Astrocyte (in vitro differentiated cells and primary cell): ENCODE measurements around the gene S1PR3. TPM values are rescaled to one million over a fixed set of nuclear protein-coding genes. Genes with fewer than 3 reads are reported as not detected.

Experiments
- DNase-seq: peaks from one replicate; pipeline ENCODE4 v3.0.0-alpha.2; 2010; ENCODE audit warnings: low read depth
- FAIRE-seq: peaks from 2 replicates; lab custom pipeline; 2011; peaks lifted over from hg19 to GRCh38; lab: Jason Lieb, UNC
- H2AFZ ChIP-seq: 2 replicates; pipeline ENCODE4 v1.6.0; 2012; ENCODE audit warnings: low read depth, low read length, inconsistent platforms
- H3K27ac ChIP-seq: 2 replicates; pipeline ENCODE4 v1.5.1; 2011; ENCODE audit warnings: low read depth, low read length, inconsistent platforms
- H3K27me3 ChIP-seq: 2 replicates; pipeline ENCODE4 v1.6.0; 2011; ENCODE audit warnings: low read length, inconsistent platforms; ENCODE audit not compliant: insufficient read depth
- H3K36me3 ChIP-seq: 2 replicates; pipeline ENCODE4 v1.5.1; 2011; ENCODE audit warnings: low read length, inconsistent platforms; ENCODE audit not compliant: insufficient read depth
- H3K4me1 ChIP-seq: 2 replicates; pipeline ENCODE4 v1.5.1; 2011; ENCODE audit warnings: low read length, inconsistent platforms; ENCODE audit not compliant: insufficient read depth
- H3K4me2 ChIP-seq: 2 replicates; pipeline ENCODE4 v1.6.0; 2012; ENCODE audit warnings: low read length, inconsistent platforms
- H3K4me3 ChIP-seq: 2 replicates; pipeline ENCODE4 v1.5.1; 2011; ENCODE audit warnings: low read depth, mild to moderate bottlenecking, low read length, inconsistent platforms; ENCODE audit not compliant: insufficient read depth
- H3K79me2 ChIP-seq: 2 replicates; pipeline ENCODE4 v1.6.0; 2012; ENCODE audit warnings: mild to moderate bottlenecking, low read length, inconsistent platforms; ENCODE audit not compliant: insufficient read depth
- H3K9ac ChIP-seq: 2 replicates; pipeline ENCODE4 v1.6.0; 2012; ENCODE audit warnings: mild to moderate bottlenecking, low read length, inconsistent platforms
- H3K9me3 ChIP-seq: 2 replicates; pipeline ENCODE4 v1.5.1; 2012; ENCODE audit warnings: low read depth, mild to moderate bottlenecking, low read length, inconsistent platforms; ENCODE audit not compliant: insufficient read depth
- H4K20me1 ChIP-seq: 2 replicates; pipeline ENCODE4 v1.6.0; 2012; ENCODE audit warnings: low read length, inconsistent platforms; ENCODE audit not compliant: insufficient read depth
- H3K27ac Mint-ChIP-seq: one replicate; pipeline ENCODE4 v1.8.0; 2021; ENCODE audit warnings: mild to moderate bottlenecking, mixed read lengths; ENCODE audit not compliant: unreplicated experiment
- H3K27me3 Mint-ChIP-seq: one replicate; pipeline ENCODE4 v1.8.0; 2021; ENCODE audit warnings: low read depth, mixed read lengths; ENCODE audit not compliant: unreplicated experiment
- H3K36me3 Mint-ChIP-seq: one replicate; pipeline ENCODE4 v1.8.0; 2021; ENCODE audit warnings: low read depth, mixed read lengths; ENCODE audit not compliant: unreplicated experiment
- H3K4me1 Mint-ChIP-seq: one replicate; pipeline ENCODE4 v1.8.0; 2021; ENCODE audit warnings: low read depth, mixed read lengths; ENCODE audit not compliant: unreplicated experiment
- H3K4me3 Mint-ChIP-seq: one replicate; pipeline ENCODE4 v1.8.0; 2021; ENCODE audit warnings: mild to moderate bottlenecking, moderate library complexity, mixed read lengths; ENCODE audit not compliant: unreplicated experiment
- H3K9me3 Mint-ChIP-seq: one replicate; pipeline ENCODE4 v1.8.0; 2021; ENCODE audit warnings: mild to moderate bottlenecking, mixed read lengths; ENCODE audit not compliant: unreplicated experiment
- CTCF ChIP-seq: IDR thresholded peaks from 2 replicates; pipeline ENCODE4 v1.5.1; 2011; ENCODE audit warnings: low read depth, mild to moderate bottlenecking, inconsistent platforms, low read length, moderate library complexity; ENCODE audit not compliant: insufficient read depth
- EZH2 ChIP-seq: IDR thresholded peaks from 2 replicates; pipeline ENCODE4 v1.6.1; 2012; ENCODE audit warnings: mild to moderate bottlenecking, low read length, inconsistent platforms; ENCODE audit not compliant: insufficient read depth
- total RNA-seq: library from RNA; stranded (reverse); gene quantifications from 2 replicates; pipeline ENCODE4 v1.2.1, GENCODE V29; 2021

The S1PR3 gene
- total RNA-seq, 1 donor from 2014 or later, result 24.6 TPM

DNA sequence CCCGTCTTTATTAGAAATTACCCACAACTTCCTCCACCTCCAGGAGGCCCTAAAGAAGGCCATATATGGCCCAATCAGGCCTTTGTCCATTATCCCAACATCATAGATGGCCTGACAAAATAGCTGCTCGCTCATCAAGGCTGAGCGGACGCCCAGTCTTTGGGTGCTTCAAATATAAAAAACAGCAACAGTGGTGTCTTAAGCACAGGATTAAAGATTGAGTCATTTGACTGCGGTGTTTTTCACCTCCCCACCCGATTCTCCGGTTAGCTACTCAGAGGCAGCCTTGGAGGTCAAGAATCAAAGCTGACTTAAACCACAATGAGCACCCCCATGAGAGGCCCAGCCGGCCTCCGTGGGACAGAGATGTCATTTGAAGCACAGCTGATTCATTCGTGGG is 18.8 kb downstream of the S1PR3 start:
- Histone ChIP-seq H3K36me3 (peaks cover 5% of the 10 kb centered on the region), H3K9me3 (no peaks in the 10 kb centered on the region), H4K20me1 (peaks cover 21% of the 10 kb centered on the region), H3K27me3 (no peaks in the 10 kb centered on the region), H3K27ac (no peak overlapping the region), H3K4me3 (no peak overlapping the region), H3K79me2 (no peaks in the 10 kb centered on the region), H3K4me2 (no peak overlapping the region), H3K4me1 (peaks cover 10% of the 10 kb centered on the region), H2AFZ (no peak overlapping the region), H3K9ac (no peak overlapping the region)
- no peaks in the 10 kb centered on the region for H3K9me3 Mint-ChIP-seq
- H3K36me3 Mint-ChIP-seq, result peaks cover 13% of the 10 kb centered on the region
- DNase-seq, result no peak
- FAIRE-seq, result no peak
- TF ChIP-seq EZH2 (no peak), CTCF (no peak)
- H3K4me3 Mint-ChIP-seq, result no peak overlapping the region
- H3K27me3 Mint-ChIP-seq, result peaks cover 5% of the 10 kb centered on the region
- peaks cover 7% of the 10 kb centered on the region for H3K4me1 Mint-ChIP-seq
- no peak overlapping the region for H3K27ac Mint-ChIP-seq

DNA sequence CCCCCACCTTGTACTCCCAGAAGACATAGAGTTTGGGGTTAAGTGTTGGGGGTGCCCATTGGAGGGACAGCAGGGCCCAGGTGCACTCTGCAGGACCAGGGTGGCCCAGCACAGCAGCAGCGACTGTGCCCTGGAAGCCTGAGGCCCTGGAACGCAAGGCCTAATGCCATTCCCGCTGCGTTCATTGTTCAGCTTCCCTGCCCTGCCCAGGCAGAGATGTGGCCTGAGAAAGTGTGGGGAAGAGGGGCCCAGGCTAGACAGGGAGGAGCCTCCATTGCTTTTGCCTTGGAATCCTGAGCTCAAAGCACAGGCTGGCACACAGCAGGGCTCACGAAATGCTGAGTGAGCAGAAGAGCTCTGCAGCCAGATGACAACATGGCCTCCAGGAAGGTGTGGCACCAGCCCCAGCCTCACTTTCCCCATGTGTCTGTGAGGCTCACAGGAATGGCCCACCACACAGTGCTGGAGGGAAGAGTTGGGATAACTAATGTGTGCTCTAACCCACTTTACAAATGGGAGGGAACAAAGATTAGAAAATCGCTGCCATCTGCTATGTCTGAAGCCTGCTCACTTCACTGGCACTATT is 19.4 kb downstream of the S1PR3 start:
- Histone ChIP-seq H3K27me3 (no peaks in the 10 kb centered on the region), H3K4me2 (no peak overlapping the region), H2AFZ (no peak overlapping the region), H3K36me3 (peaks cover 4% of the 10 kb centered on the region), H4K20me1 (peaks cover 20% of the 10 kb centered on the region), H3K4me3 (no peak overlapping the region), H3K4me1 (peaks cover 10% of the 10 kb centered on the region), H3K9ac (no peak overlapping the region), H3K9me3 (no peaks in the 10 kb centered on the region), H3K27ac (no peak overlapping the region), H3K79me2 (no peaks in the 10 kb centered on the region)
- peaks cover 5% of the 10 kb centered on the region for H3K27me3 Mint-ChIP-seq
- no peak for DNase-seq
- H3K4me3 Mint-ChIP-seq, result no peak overlapping the region
- H3K36me3 Mint-ChIP-seq, result peaks cover 13% of the 10 kb centered on the region
- TF ChIP-seq EZH2 (no peak), CTCF (no peak)
- H3K9me3 Mint-ChIP-seq, result no peaks in the 10 kb centered on the region
- no peak overlapping the region for H3K27ac Mint-ChIP-seq
- peaks cover 7% of the 10 kb centered on the region for H3K4me1 Mint-ChIP-seq
- no peak for FAIRE-seq

DNA sequence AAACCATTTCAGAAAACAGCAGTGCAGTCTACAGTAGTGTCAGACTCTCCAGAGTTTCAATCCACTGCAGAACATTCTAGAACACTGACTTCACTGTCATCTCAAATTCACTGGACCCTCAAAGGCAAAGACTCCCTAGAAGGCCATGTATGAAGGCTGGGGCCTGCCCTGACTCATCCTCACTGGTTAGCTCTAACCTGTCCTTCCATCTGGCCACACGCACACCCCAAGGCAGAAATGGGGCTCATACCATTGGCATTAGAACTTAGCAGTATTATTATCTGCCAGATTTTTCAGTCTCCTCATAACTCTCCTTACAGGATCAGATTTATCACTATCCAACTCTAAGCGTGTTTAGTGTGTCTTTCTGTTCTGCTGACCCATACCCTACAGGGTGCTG is 20.4 kb downstream of the S1PR3 start:
- no peaks in the 10 kb centered on the region for H3K9me3 ChIP-seq
- peaks cover 13% of the 10 kb centered on the region for H3K36me3 Mint-ChIP-seq
- H3K79me2 ChIP-seq, result no peaks in the 10 kb centered on the region
- H3K4me3 ChIP-seq, result no peak overlapping the region
- H3K36me3 ChIP-seq, result no peaks in the 10 kb centered on the region
- no peak for TF ChIP-seq EZH2
- no peak for TF ChIP-seq CTCF
- H3K4me1 ChIP-seq, result peaks cover 10% of the 10 kb centered on the region
- H3K27ac ChIP-seq, result no peak overlapping the region
- no peak overlapping the region for H3K4me3 Mint-ChIP-seq
- no peaks in the 10 kb centered on the region for H3K9me3 Mint-ChIP-seq
- FAIRE-seq (no peak), DNase-seq (no peak)
- H3K4me2 ChIP-seq, result no peak overlapping the region
- peaks cover 14% of the 10 kb centered on the region for H4K20me1 ChIP-seq
- no peak overlapping the region for H3K9ac ChIP-seq
- H3K27me3 ChIP-seq, result no peaks in the 10 kb centered on the region
- no peak overlapping the region for H3K27ac Mint-ChIP-seq
- peaks cover 7% of the 10 kb centered on the region for H3K4me1 Mint-ChIP-seq
- H3K27me3 Mint-ChIP-seq, result peaks cover 5% of the 10 kb centered on the region
- no peak overlapping the region for H2AFZ ChIP-seq
